AG09309 (cell line): ENCODE measurements around the gene NUDT14.

Source experiments
- DNase-seq: peaks from one replicate; pipeline ENCODE4 v3.0.0-alpha.2; 2010; ENCODE audit warnings: low read depth
- H3K4me3 ChIP-seq: 2 replicates; pipeline ENCODE4 v1.5.1; 2011; ENCODE audit warnings: mild to moderate bottlenecking, low read depth, low read length, moderate library complexity; ENCODE audit not compliant: control insufficient read depth
- CTCF ChIP-seq: IDR thresholded peaks from 2 replicates; pipeline ENCODE4 v1.5.1; 2011; ENCODE audit warnings: mild to moderate bottlenecking, low read depth, low read length, inconsistent platforms; ENCODE audit not compliant: insufficient read depth, control insufficient read depth; ENCODE audit errors: missing control alignments

Gene NUDT14

GRCh38 chr14:105195522-105196264 is 14.6 kb upstream of the NUDT14 start:
- H3K4me3 ChIP-seq = no peak overlapping the region
- no peak for DNase-seq

GRCh38 chr14:105195051-105195450 is 13.9 kb upstream of the NUDT14 start:
- DNase-seq = no peak
- TF ChIP-seq CTCF = no peak

More at GRCh38 chr14:105195522-105196264, 14.6 kb upstream of the NUDT14 start:
- TF ChIP-seq CTCF = no peak

GRCh38 chr14:105193916-105194782 is 13.0 kb upstream of the NUDT14 start:
- no peak overlapping the region for H3K4me3 ChIP-seq
- DNase-seq = no peak
- no peak for TF ChIP-seq CTCF

More at GRCh38 chr14:105195051-105195450, 13.9 kb upstream of the NUDT14 start:
- H3K4me3 ChIP-seq = no peak overlapping the region

- no peak overlapping the region; the same call in 1 of the 2 replicates for H3K4me3 ChIP-seq
- no peak for DNase-seq
- TF ChIP-seq CTCF = no peak
These were observed 12.0 kb upstream of the NUDT14 start for GRCh38 chr14:105192866-105193731.

DNA sequence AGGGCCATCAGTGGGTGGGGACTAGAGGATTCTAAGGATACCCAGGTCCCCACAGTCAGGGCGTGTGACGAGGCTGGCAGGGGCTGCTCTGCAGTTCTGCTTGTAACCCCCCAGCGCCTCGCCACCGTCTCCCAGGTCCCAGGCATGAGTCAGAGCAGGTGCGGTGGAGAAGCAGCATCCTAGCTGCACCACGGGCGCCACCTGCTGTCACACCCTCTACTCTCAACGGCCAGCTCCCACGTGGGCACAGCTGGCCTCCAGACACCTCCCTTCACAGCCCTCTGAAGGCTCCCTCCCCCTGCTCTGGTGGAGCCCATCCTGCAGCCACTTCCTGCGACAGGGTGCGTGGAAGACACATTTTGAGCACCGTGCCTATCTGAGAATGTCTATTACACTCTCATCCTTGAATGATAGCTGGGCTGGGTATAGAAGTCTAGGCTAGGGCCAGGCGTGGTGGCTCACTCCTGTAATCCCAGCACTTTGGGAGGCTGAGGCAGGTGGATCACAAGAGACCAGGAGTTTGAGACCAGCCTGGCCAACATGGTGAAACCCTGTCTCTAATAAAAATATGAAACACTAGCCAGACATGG is 6.9 kb upstream of the NUDT14 start:
- DNase-seq = no peak
- H3K4me3 ChIP-seq = no peak overlapping the region
- no peak for TF ChIP-seq CTCF

DNA sequence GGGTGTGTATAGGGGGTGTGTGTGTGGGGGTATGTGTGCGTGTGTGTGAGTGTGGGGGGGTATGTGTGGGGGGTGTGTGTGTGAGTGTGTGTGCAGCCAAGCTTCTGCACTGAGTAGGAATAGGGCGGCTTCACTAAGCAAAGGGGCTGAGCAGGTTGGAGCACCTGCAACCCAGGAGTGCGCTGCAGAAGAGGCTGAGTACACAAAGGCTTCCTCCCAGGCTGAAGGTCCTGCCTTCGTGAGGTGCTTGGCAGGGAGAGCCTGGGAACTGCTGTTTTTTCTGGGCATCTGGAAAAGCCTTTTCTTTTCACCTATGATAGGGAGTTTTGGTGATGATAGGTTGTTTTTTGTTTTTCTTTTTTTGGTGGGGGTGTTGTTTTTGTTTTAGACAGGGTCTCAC is 6.0 kb upstream of the NUDT14 start:
- no peak for DNase-seq
- H3K4me3 ChIP-seq = no peak overlapping the region
- no peak for TF ChIP-seq CTCF
